KMS-11 (cell line): Measurements from ENCODE around the gene CPEB3.
A peak's percentile ranks its signal among the peaks of the same experiment; 100 is the strongest.

Experiments used
- H2AFZ ChIP-seq: fragments of 200-600 bp; sonication (generic); 2 replicates; pipeline ENCODE4 v1.6.1; 2016; ENCODE audit warnings: antibody characterized with exemption, mixed run types, low read depth
- H3K27ac ChIP-seq: fragments of 200-600 bp; sonication (generic); 2 replicates; pipeline ENCODE4 v1.6.1; 2016; ENCODE audit warnings: mild to moderate bottlenecking, mixed run types
- H3K27me3 ChIP-seq: fragments of 200-600 bp; sonication (generic); 2 replicates; pipeline ENCODE4 v1.6.1; 2017; ENCODE audit warnings: mild to moderate bottlenecking, low read depth, mixed run types, moderate library complexity; ENCODE audit not compliant: insufficient read depth
- H3K36me3 ChIP-seq: fragments of 200-600 bp; sonication (generic); 2 replicates; pipeline ENCODE4 v1.6.1; 2017; ENCODE audit warnings: mild to moderate bottlenecking, mixed run types; ENCODE audit not compliant: insufficient read depth
- H3K4me1 ChIP-seq: fragments of 200-600 bp; sonication (generic); 2 replicates; pipeline ENCODE4 v1.6.1; 2016; ENCODE audit warnings: mild to moderate bottlenecking, low read depth, mixed run types; ENCODE audit not compliant: poor library complexity, severe bottlenecking
- H3K4me2 ChIP-seq: fragments of 200-600 bp; sonication (generic); 2 replicates; pipeline ENCODE4 v1.7.0; 2016; ENCODE audit warnings: mild to moderate bottlenecking, mixed run types
- H3K4me3 ChIP-seq: fragments of 200-600 bp; sonication (generic); IDR thresholded peaks from 2 replicates; pipeline ENCODE4 v1.6.1; 2017; ENCODE audit warnings: low read depth, low read length, mixed read lengths; ENCODE audit not compliant: insufficient read depth
- H3K79me2 ChIP-seq: fragments of 200-600 bp; sonication (generic); 2 replicates; pipeline ENCODE4 v1.6.1; 2016; ENCODE audit warnings: low read depth, mixed run types; ENCODE audit not compliant: insufficient read depth
- H3K9ac ChIP-seq: fragments of 200-600 bp; sonication (generic); 2 replicates; pipeline ENCODE4 v1.6.1; 2016; ENCODE audit warnings: mild to moderate bottlenecking, mixed run types
- H4K20me1 ChIP-seq: fragments of 200-600 bp; sonication (generic); 2 replicates; pipeline ENCODE4 v1.6.1; 2016; ENCODE audit warnings: mild to moderate bottlenecking, mixed run types; ENCODE audit not compliant: insufficient read depth
- CTCF ChIP-seq: fragments of 200-600 bp; sonication (generic); conservative IDR thresholded peaks from 2 replicates; pipeline ENCODE4 v1.6.1; 2017; ENCODE audit warnings: low read depth, mild to moderate bottlenecking, antibody characterized with exemption, low read length, moderate library complexity, mixed read lengths

The CPEB3 gene

GRCh38 chr10:92278996-92279696, 11.7 kb downstream of the CPEB3 start:
- Histone ChIP-seq H3K27me3 (no peaks in the 10 kb centered on the region), H4K20me1 (no peaks in the 10 kb centered on the region), H3K4me2 (no peak overlapping the region), H3K79me2 (peaks cover 21% of the 10 kb centered on the region; the same call in 1 of the 2 replicates), H3K27ac (no peak overlapping the region), H3K9ac (no peak overlapping the region), H2AFZ (no peak overlapping the region), H3K4me1 (peaks cover 17% of the 10 kb centered on the region), H3K36me3 (no peaks in the 10 kb centered on the region), H3K4me3 (no peak overlapping the region)
- TF ChIP-seq CTCF = no peak

GRCh38 chr10:92274071-92274470, 16.8 kb downstream of the CPEB3 start:
- Histone ChIP-seq H3K27me3 (no peaks in the 10 kb centered on the region), H3K4me3 (no peak overlapping the region), H3K4me1 (peaks cover 3% of the 10 kb centered on the region), H3K27ac (no peak overlapping the region), H3K9ac (no peak overlapping the region), H3K4me2 (no peak overlapping the region), H4K20me1 (no peaks in the 10 kb centered on the region), H3K36me3 (no peaks in the 10 kb centered on the region), H3K79me2 (peaks cover 8% of the 10 kb centered on the region; the same call in 1 of the 2 replicates), H2AFZ (no peak overlapping the region)
- no peak for TF ChIP-seq CTCF

- Histone ChIP-seq H3K4me1 (peaks cover 43% of the 10 kb centered on the region), H3K79me2 (0 out of 2 replicates have a peak, but pooled peaks cover 8% of the 10 kb centered on the region), H3K27me3 (no peaks in the 10 kb centered on the region), H3K27ac (no peak overlapping the region), H3K9ac (no peak overlapping the region), H2AFZ (no peak overlapping the region), H3K4me3 (no peak overlapping the region), H3K4me2 (no peak overlapping the region), H3K36me3 (no peaks in the 10 kb centered on the region), H4K20me1 (no peaks in the 10 kb centered on the region)
- no peak for TF ChIP-seq CTCF
These were observed 22.1 kb downstream of the CPEB3 start for GRCh38 chr10:92268748-92269147.

GRCh38 chr10:92267343-92267742, 23.5 kb downstream of the CPEB3 start:
- H3K4me3 ChIP-seq = no peak overlapping the region
- peak overlapping the region; percentile 29 for H3K27ac ChIP-seq
- H3K27me3 ChIP-seq = no peaks in the 10 kb centered on the region
- no peaks in the 10 kb centered on the region for H3K36me3 ChIP-seq
- H3K4me1 ChIP-seq = peaks cover 43% of the 10 kb centered on the region
- 0 out of 2 replicates have a peak, but pooled peaks cover 8% of the 10 kb centered on the region for H3K79me2 ChIP-seq
- H4K20me1 ChIP-seq = no peaks in the 10 kb centered on the region
- H3K4me2 ChIP-seq = peak overlapping the region; percentile 25; the same call in 1 of the 2 replicates
- H2AFZ ChIP-seq = no peak overlapping the region
- H3K9ac ChIP-seq = no peak overlapping the region
- TF ChIP-seq CTCF = no peak
